Renal cortical epithelial cell (primary cell): ENCODE results near the gene REM2. TPM values are rescaled to one million over a fixed set of nuclear protein-coding genes. Genes with fewer than 3 reads are reported as not detected.
A peak's percentile ranks its signal among the peaks of the same experiment; 100 is the strongest.

ENCODE experiments used
- DNase-seq: peaks from one replicate; pipeline ENCODE4 v3.0.0-alpha.2; 2011; ENCODE audit warnings: low read depth
- total RNA-seq: library from RNA; depleted of rRNA; stranded (reverse); fragments of >200 nt; gene quantifications from 2 replicates; pipeline ENCODE4 v1.2.3, GENCODE V29; 2014

Gene REM2
- under 0.01 and 0.20 TPM in 2 replicates for total RNA-seq

- DNase-seq = no peak
These were observed at the start of gene REM2 for GRCh38 chr14:22883173-22883976. REM2 (plus strand) TSS chr14:22883222; CDS start chr14:22883288, 66 bp downstream.

DNA sequence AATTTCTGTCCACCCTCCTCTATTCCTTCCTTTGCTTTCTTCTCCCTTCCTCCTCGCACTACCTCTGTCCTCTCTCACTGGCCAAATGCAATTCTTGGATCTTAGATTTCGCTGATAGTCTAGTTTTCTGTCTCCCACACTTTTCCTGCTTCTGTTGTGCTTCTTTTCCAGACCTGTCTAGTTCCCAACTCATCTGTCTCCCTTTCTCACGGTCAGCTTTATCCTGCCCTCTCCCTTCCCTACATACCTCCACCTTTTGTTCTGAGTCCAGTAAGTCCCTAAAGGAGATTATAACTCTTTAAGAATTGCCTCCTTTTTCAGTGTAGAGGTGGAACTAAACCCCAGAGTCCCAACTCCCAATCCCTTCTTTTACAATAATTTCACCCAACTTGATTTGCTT lies 47.5 kb upstream of the REM2 start:
- no peak for DNase-seq

DNA sequence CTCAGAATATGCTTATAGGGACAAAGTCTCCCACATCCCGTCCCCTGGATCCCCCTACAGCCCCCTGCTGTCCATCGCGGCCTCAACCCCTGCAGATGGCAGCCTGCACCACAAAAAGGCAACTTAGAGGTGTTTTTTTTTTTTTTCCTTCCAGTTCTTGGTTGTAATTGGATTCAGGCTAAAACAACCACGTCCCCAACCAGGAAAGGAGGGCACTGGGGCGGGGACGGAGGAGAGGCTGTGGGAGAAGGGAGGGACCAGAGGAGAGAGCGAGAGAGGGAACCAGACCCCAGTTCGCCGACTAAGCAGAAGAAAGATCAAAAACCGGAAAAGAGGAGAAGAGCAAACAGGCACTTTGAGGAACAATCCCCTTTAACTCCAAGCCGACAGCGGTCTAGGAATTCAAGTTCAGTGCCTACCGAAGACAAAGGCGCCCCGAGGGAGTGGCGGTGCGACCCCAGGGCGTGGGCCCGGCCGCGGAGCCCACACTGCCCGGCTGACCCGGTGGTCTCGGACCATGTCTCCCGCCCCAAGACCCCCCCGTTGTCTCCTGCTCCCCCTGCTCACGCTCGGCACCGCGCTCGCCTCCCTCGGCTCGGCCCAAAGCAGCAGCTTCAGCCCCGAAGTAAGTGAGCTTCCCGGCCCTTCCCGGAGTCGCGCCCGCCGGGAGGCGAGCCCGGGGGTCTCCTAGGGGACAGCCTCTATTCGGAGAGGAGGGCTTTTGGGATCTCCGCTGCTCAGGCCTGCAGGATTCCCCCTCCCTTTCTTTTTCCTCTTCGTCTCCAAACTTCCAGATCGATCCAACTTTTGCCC lies 46.5 kb upstream of the REM2 start, which contains the start of gene MMP14:
MMP14 (plus strand) TSS at position 285 of the 813 bp plus-strand sequence; CDS start at position 518, 233 bp downstream.
- DNase-seq = peak; percentile 75

- DNase-seq = no peak
These were observed 45.8 kb upstream of the REM2 start for GRCh38 chr14:22837114-22837749.

GRCh38 chr14:22837750-22838538 lies 45.1 kb upstream of the REM2 start:
- no peak for DNase-seq

DNA sequence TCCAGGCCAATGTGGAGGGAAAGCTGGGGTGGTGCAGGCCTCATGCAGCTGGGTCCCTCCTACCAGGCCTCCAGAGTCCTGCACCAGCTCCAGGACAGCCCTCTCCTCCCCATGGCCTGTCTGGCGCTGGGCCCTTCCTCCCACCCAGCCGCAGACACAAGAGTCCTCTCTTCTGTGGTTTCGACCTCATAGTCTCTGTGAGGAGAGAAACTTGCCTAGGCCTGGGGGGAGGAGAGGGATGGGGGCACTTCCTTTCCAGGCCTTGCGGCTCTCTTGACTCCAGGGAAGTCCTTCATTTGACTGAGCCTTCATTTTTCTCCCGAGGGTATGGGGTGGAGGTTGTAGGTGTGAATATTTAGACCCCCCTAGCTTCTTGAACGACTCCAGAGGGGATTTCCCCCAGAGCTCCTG lies 44.4 kb upstream of the REM2 start:
- DNase-seq = no peak

DNA sequence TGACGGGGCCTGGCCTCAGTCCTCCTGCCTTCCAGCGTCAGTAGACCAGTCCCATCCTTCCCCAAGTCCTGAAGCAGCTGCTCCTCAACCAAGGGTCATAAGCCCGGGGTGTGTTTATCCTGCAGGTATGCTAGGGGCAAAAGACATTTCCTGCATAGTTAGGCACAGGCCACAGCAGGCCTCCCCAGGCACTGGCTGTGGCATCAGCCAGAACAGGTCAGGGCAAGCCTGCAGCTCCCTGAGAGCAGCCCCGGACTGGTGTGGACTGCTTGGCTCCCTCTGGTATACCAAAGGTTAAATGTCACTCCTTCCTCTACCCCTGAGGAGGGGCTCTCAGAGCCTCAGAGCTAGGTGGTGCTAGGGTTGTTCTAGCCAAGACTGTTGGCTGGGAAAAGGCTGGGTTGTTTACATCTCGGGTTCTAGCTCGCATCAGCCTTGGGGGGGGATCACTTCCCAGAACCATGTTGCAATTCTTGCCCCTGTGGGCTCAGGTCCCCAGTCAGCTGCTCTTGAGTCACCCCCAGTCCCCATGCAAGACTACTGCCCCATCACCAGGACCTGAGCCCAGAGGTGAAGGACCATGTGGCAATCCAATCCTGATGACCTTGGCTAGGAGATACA lies 43.8 kb upstream of the REM2 start:
- DNase-seq = peak; percentile 52

DNA sequence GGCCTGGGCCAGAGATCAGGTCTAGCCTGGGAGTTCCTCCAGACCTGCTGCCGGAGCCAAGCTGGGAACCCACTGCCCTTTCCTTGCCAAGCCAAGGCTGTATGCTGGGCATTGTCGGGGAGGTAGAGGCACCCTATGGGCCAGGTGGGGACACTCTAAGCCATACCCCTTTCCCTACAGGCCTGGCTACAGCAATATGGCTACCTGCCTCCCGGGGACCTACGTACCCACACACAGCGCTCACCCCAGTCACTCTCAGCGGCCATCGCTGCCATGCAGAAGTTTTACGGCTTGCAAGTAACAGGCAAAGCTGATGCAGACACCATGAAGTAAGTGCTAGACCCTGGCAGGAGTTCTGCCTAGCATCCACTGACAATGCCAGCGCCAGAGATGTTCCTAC lies 41.7 kb upstream of the REM2 start:
- DNase-seq = no peak

DNA sequence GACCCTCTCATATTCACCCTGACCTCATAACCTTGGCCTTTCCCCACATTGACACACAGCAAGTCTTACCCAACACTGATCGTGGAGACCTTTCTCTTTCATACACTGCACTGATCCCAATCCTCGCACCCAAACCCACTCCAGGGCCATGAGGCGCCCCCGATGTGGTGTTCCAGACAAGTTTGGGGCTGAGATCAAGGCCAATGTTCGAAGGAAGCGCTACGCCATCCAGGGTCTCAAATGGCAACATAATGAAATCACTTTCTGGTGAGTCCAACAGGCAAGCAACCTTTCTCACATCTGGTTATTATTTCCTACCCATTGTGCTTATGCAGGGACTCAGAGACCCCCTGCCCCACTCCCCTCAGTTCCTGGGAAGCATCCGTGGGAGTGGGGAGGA lies 41.3 kb upstream of the REM2 start:
- DNase-seq = no peak

DNA sequence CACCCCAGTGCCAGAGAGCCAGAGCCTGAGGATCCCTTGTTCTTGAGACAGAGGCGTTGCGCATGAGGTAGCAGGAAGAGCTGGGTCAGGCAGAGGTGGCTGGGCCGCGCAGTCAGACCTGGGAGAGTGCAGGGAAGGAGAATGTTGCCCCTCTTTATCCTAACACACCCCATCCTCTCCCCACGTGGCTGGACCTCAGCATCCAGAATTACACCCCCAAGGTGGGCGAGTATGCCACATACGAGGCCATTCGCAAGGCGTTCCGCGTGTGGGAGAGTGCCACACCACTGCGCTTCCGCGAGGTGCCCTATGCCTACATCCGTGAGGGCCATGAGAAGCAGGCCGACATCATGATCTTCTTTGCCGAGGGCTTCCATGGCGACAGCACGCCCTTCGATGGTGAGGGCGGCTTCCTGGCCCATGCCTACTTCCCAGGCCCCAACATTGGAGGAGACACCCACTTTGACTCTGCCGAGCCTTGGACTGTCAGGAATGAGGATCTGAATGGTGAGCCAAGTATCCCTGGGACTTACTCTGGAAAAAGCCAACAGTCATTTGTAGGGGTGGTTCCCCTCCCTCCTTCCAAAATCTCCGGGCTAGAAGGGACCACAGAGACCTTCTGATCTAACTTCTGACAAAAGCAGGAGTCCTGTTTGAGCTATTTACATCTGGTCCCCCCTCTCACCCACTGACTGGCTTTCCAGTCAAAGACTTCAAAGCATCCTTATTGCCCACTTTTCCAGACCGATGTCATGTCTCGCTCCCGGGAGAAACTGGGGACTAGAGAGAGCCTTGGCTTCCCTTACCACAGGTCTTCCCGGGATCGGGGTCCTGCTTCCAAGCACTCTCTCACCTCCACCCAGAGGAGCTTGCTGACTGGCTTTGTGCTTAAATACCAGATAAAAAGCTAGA lies 40.6 kb upstream of the REM2 start:
- no peak for DNase-seq

DNA sequence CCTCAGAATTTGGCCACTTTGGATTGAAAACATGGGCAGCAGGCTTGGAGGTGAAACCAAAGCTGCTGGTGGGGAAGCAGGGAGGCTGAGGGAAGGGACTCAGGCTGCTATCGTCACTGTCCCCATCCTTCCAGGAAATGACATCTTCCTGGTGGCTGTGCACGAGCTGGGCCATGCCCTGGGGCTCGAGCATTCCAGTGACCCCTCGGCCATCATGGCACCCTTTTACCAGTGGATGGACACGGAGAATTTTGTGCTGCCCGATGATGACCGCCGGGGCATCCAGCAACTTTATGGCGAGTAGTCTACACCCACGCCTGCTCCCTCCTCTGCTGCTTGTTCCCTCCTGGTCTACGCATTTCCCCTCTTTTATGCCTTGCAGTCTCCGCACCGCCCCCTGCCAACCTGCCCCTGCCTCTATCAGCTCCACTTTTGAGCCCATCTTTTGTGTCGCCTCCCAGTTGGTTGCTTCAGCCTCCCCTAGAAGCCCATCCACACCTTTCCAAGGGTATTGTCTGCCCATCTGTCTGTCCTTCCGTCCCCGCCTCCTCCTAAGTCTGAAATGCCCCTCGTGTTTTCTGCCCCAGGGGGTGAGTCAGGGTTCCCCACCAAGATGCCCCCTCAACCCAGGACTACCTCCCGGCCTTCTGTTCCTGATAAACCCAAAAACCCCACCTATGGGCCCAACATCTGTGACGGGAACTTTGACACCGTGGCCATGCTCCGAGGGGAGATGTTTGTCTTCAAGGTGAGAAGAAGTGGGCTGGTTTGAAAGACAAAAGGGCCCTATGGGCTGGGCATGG lies 39.7 kb upstream of the REM2 start:
- no peak for DNase-seq

GRCh38 chr14:22844221-22845102 lies 38.6 kb upstream of the REM2 start:
- no peak for DNase-seq

DNA sequence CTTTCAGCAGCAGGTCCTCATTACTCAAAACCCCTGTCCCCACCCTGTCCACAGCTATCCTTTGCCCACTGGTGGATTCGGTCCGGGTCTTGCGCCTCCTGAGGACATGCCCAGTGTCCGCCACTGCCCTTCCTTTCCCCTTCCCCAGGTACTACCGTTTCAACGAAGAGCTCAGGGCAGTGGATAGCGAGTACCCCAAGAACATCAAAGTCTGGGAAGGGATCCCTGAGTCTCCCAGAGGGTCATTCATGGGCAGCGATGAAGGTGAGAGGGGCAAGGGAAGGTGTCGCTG lies 38.0 kb upstream of the REM2 start:
- DNase-seq = no peak

DNA sequence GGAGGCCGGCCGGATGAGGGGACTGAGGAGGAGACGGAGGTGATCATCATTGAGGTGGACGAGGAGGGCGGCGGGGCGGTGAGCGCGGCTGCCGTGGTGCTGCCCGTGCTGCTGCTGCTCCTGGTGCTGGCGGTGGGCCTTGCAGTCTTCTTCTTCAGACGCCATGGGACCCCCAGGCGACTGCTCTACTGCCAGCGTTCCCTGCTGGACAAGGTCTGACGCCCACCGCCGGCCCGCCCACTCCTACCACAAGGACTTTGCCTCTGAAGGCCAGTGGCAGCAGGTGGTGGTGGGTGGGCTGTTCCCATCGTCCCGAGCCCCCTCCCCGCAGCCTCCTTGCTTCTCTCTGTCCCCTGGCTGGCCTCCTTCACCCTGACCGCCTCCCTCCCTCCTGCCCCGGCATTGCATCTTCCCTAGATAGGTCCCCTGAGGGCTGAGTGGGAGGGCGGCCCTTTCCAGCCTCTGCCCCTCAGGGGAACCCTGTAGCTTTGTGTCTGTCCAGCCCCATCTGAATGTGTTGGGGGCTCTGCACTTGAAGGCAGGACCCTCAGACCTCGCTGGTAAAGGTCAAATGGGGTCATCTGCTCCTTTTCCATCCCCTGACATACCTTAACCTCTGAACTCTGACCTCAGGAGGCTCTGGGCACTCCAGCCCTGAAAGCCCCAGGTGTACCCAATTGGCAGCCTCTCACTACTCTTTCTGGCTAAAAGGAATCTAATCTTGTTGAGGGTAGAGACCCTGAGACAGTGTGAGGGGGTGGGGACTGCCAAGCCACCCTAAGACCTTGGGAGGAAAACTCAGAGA lies 37.0 kb upstream of the REM2 start:
- DNase-seq = no peak

DNA sequence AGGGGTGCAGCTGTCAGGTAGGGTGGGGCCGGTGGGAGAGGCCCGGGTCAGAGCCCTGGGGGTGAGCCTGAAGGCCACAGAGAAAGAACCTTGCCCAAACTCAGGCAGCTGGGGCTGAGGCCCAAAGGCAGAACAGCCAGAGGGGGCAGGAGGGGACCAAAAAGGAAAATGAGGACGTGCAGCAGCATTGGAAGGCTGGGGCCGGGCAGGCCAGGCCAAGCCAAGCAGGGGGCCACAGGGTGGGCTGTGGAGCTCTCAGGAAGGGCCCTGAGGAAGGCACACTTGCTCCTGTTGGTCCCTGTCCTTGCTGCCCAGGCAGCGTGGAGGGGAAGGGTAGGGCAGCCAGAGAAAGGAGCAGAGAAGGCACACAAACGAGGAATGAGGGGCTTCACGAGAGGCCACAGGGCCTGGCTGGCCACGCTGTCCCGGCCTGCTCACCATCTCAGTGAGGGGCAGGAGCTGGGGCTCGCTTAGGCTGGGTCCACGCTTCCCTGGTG lies 36.2 kb upstream of the REM2 start:
- DNase-seq = no peak

DNA sequence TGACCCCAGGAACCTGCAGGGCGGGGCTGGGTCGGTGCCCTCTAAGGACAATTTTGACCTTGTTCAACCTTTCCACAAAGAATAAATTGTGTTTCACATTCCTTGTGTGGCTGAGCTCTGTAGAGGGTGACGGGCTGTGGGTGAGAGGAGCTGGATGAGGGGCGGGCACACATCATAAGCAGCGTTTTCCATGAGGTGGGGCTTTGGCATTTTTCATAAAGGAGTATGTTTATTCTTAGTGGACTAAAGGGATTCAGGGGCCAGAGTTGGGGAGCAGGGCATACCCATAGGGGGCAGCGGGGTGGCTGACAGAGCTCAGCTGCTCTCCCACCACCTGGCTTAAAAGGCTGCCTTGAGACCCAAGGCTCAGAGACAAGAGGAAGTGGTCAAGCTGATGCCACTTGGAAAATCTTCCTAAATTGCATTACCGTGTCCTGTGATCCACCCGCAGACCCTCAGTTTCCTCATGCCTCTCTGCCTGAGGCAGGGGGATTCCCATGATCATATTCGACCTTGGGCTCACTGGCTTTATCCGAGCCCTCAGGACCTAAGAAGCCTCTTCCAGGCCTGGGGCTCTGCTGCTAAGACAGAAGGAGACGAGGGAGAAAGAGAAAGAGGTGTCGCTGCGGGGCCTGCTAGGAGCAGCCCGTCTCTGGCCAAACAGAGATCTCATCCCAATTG lies 35.2 kb upstream of the REM2 start:
- no peak for DNase-seq
